ENCODE measurements around the gene TLL2.

- TF ChIP-seq GATA2 (IDR thresholded peaks at IDR 0.05; ENCODE audit: low read depth, low read length) = no peak
- TF ChIP-seq GATA3 (IDR thresholded peaks at IDR 0.05; ENCODE audit: low read depth, low read length) = no peak
Measured at GRCh38 chr10:96337106-96337505, 176.6 kb downstream of the TLL2 start.

All from SH-SY5Y (cell line).